Glutamatergic neuron (in vitro differentiated cells): Measurements from ENCODE around the gene SLC9A4. TPM values are rescaled to one million over a fixed set of nuclear protein-coding genes. Genes with fewer than 3 reads are reported as not detected.

Experiments
- DNase-seq: peaks from one replicate; pipeline ENCODE4 v3.0.0; 2022
- H3K27ac Mint-ChIP-seq: one replicate; pipeline ENCODE4 v1.8.0; 2020; ENCODE audit warnings: mild to moderate bottlenecking, mixed read lengths, inconsistent platforms; ENCODE audit not compliant: unreplicated experiment
- H3K27me3 Mint-ChIP-seq: one replicate; pipeline ENCODE4 v1.8.0; 2020; ENCODE audit warnings: mild to moderate bottlenecking, moderate library complexity, mixed read lengths, inconsistent platforms; ENCODE audit not compliant: unreplicated experiment
- H3K36me3 Mint-ChIP-seq: one replicate; pipeline ENCODE4 v1.8.0; 2020; ENCODE audit warnings: mild to moderate bottlenecking, mixed read lengths, inconsistent platforms; ENCODE audit not compliant: unreplicated experiment
- H3K4me1 Mint-ChIP-seq: one replicate; pipeline ENCODE4 v1.8.0; 2020; ENCODE audit warnings: mild to moderate bottlenecking, low read depth, mixed read lengths, inconsistent platforms; ENCODE audit not compliant: unreplicated experiment
- H3K4me3 Mint-ChIP-seq: one replicate; pipeline ENCODE4 v1.8.0; 2020; ENCODE audit warnings: mild to moderate bottlenecking, mixed read lengths, inconsistent platforms; ENCODE audit not compliant: unreplicated experiment
- H3K9me3 Mint-ChIP-seq: one replicate; pipeline ENCODE4 v1.8.0; 2020; ENCODE audit warnings: mild to moderate bottlenecking, moderate library complexity, mixed read lengths, inconsistent platforms; ENCODE audit not compliant: unreplicated experiment
- microRNA-seq: library from miRNA; unstranded; fragments of <30 nt; microRNA quantifications from one replicate; pipeline ENCODE4, GENCODE V29; 2020; ENCODE audit not compliant: unreplicated experiment
- total RNA-seq: library from RNA; stranded (reverse); fragmentation: NEBNext Ultra II Directional; extraction: Animal tissue kit (Norgen Biotek cat#: 25700); gene quantifications from one replicate; pipeline ENCODE4 v1.2.1, GENCODE V29; 2021; ENCODE audit not compliant: unreplicated experiment
- TF ChIP-seq, protein P1 (sequence below): fragments of 200-600 bp; sonication (generic); IDR thresholded peaks from one replicate; pipeline ENCODE4 v1.5.0; 2021; ENCODE audit not compliant: partially characterized antibody, unreplicated experiment

Gene SLC9A4
- total RNA-seq, 1 donor from 2014 or later, result 0.12 TPM

DNA sequence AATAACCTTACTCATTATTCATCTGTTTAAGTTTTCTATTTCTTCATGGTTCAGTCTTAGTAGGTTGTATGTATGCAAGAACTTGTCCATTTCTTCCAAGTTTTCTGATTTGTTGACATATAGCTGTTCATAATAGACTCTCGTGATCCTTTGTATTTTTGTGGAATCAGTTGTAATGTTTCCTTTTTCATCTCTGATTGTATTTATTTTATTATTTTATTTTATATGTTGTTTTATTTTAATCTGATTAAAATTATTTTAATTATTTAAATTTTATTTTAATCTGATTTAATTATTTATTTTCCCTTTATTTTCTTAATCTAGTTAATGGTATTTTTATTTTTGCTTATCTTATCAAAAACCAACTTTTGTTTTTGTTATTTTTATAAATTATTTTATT is 102.9 kb downstream of the SLC9A4 start:
- Mint-ChIP-seq H3K4me1 (no peaks in the 10 kb centered on the region), H3K27me3 (no peaks in the 10 kb centered on the region), H3K36me3 (no peaks in the 10 kb centered on the region), H3K27ac (no peak overlapping the region), H3K9me3 (peaks cover under 1% of the 10 kb centered on the region), H3K4me3 (no peak overlapping the region)
- no peak for DNase-seq
- TF ChIP-seq, protein P1, sequence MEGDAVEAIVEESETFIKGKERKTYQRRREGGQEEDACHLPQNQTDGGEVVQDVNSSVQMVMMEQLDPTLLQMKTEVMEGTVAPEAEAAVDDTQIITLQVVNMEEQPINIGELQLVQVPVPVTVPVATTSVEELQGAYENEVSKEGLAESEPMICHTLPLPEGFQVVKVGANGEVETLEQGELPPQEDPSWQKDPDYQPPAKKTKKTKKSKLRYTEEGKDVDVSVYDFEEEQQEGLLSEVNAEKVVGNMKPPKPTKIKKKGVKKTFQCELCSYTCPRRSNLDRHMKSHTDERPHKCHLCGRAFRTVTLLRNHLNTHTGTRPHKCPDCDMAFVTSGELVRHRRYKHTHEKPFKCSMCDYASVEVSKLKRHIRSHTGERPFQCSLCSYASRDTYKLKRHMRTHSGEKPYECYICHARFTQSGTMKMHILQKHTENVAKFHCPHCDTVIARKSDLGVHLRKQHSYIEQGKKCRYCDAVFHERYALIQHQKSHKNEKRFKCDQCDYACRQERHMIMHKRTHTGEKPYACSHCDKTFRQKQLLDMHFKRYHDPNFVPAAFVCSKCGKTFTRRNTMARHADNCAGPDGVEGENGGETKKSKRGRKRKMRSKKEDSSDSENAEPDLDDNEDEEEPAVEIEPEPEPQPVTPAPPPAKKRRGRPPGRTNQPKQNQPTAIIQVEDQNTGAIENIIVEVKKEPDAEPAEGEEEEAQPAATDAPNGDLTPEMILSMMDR, result no peak

DNA sequence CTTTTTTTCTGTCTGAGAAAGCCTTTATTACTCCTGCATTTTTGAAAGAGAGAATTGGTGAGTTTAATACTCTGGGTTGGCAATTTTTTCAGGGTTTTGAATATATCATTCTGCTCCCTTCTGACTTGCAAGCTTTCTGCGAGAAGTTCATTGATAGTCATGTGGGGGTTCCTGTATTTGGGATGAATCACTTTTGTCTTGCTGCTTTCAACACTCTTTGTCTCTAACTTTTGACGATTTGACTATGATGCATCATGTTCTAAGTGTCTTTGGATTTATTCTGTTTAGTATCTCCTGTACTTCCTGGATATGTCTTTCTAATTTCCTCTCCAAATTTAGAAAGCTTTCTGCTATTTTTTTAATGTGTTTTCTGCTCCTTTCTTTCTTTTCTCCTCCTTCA is 105.3 kb downstream of the SLC9A4 start:
- H3K4me3 Mint-ChIP-seq, result no peak overlapping the region
- no peaks in the 10 kb centered on the region for H3K36me3 Mint-ChIP-seq
- no peak for DNase-seq
- TF ChIP-seq, protein P1, result no peak
- H3K4me1 Mint-ChIP-seq, result no peaks in the 10 kb centered on the region
- no peaks in the 10 kb centered on the region for H3K27me3 Mint-ChIP-seq
- H3K9me3 Mint-ChIP-seq, result peaks cover 3% of the 10 kb centered on the region
- H3K27ac Mint-ChIP-seq, result no peak overlapping the region

DNA sequence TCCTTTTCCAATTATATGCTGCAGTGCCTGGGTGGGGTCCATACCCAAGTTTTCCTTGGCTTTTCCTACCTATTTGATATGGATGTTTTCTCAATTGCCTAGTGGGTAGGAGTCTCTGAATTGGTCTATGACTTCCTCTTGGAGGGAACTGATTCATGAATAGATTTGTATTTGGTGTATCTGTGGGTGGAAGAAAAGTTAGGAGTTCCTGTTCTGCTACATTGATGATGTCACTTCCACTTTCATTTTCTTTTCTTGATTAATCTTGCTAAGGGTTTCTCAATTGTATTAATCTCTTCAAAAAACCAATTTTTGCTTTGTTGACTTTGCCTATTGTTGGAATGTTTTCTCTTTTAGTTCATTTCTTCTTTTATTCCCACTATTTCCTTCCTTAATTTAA is 108.9 kb downstream of the SLC9A4 start:
- Mint-ChIP-seq H3K36me3 (no peaks in the 10 kb centered on the region), H3K4me3 (no peak overlapping the region), H3K9me3 (peaks cover 3% of the 10 kb centered on the region), H3K27ac (no peak overlapping the region), H3K4me1 (no peaks in the 10 kb centered on the region), H3K27me3 (no peaks in the 10 kb centered on the region)
- TF ChIP-seq, protein P1, result no peak
- no peak for DNase-seq

DNA sequence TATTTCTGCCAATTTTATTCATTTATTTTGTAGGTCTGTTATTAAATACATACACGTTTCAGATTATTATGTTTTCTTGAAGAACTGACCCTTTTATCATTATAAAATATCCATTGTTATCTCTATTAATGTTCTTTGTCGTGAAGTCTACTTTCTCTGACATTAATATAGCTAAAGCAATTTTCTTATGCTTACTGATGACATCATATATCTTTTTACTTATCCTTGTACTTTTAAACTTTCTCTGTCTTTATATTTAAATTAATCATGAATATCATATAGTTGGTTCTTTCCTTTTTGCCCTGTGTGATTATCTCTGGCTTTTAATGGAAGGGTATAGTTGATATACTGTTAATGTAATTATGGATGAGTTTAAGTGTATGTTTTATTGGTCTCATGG is 109.8 kb downstream of the SLC9A4 start:
- Mint-ChIP-seq H3K4me3 (no peak overlapping the region), H3K27ac (no peak overlapping the region), H3K9me3 (peaks cover 3% of the 10 kb centered on the region), H3K4me1 (no peaks in the 10 kb centered on the region), H3K36me3 (no peaks in the 10 kb centered on the region), H3K27me3 (no peaks in the 10 kb centered on the region)
- TF ChIP-seq, protein P1, result no peak
- DNase-seq, result no peak

Small RNAs within 50 kb of the gene (microRNA-seq; reads per million reads assigned to microRNA genes)
- not detected for gene MIR4772

Other genes with a start within 250 kb of the SLC9A4 start
- gene IL1RL1, start 161.7 kb upstream of the SLC9A4 start, total RNA-seq, result not detected
- not detected for gene IL18R1, start 117.4 kb upstream of the SLC9A4 start, total RNA-seq
- gene IL18RAP, start 50.1 kb upstream of the SLC9A4 start, total RNA-seq, result not detected
- not detected for gene SLC9A2, start 146.3 kb downstream of the SLC9A4 start, total RNA-seq